ENCODE measurements around the gene ATP10A. TPM values are rescaled to one million over a fixed set of nuclear protein-coding genes. Genes with fewer than 3 reads are reported as not detected.

ATP10A gene
- polyA plus RNA-seq, 3 donors, result 0.71 to 3.9 (median 0.92) TPM

- no peak overlapping the region for H3K27ac Mint-ChIP-seq
- TF ChIP-seq CTCF (IDR thresholded peaks at IDR 0.05), result no peak
- H3K79me2 ChIP-seq (ENCODE audit: insufficient read depth, low read length), result peaks cover 18% of the 10 kb centered on the region
- no peak overlapping the region for H2AFZ ChIP-seq (ENCODE audit: insufficient read depth, low read depth, low read length, poor library complexity, severe bottlenecking)
- DNase-seq, result no peak
- intact Hi-C loops (cut with micrococcal nuclease), result no loop called here
- H3K4me3 Mint-ChIP-seq, result no peak overlapping the region
- no peak overlapping the region for H3K4me2 ChIP-seq (replicated peaks; ENCODE audit: extremely low read depth, low read length, poor library complexity, severe bottlenecking)
- no peaks in the 10 kb centered on the region for H3K36me3 ChIP-seq (replicated peaks in 1 of 2; ENCODE audit: control insufficient read depth in 1 of 2, insufficient read depth in 2 of 2, low read length in 2 of 2)
- H3K9me3 ChIP-seq (replicated peaks in 1 of 2; ENCODE audit: control insufficient read depth in 1 of 2, insufficient read depth in 1 of 2, low read length in 2 of 2), result no peaks in the 10 kb centered on the region
- 100% methylated on average over 1 of the region's 7 CpGs for WGBS (ENCODE audit: insufficient coverage)
- no peak overlapping the region for H3K27ac ChIP-seq (ENCODE audit: low read depth in 1 of 2, low read length in 2 of 2)
- no peaks in the 10 kb centered on the region for H3K27me3 ChIP-seq (ENCODE audit: control insufficient read depth in 2 of 2, insufficient read depth in 2 of 2, low read length in 2 of 2)
- peaks cover 0 to 8% of the 10 kb centered on the region in 2 donors for H3K36me3 Mint-ChIP-seq
- no peak overlapping the region for H3K9ac ChIP-seq (ENCODE audit: insufficient read depth, low read length, poor library complexity, severe bottlenecking)
- H3K9me3 Mint-ChIP-seq, result no peaks in the 10 kb centered on the region
- no peaks in the 10 kb centered on the region for H4K20me1 ChIP-seq (ENCODE audit: insufficient read depth, low read length)
- peaks cover 11% of the 10 kb centered on the region for H3K4me1 Mint-ChIP-seq
- peaks cover 5 to 6% of the 10 kb centered on the region in 2 donors for H3K4me1 ChIP-seq (ENCODE audit: control insufficient read depth in 1 of 2, insufficient read depth in 2 of 2, low read length in 2 of 2)
- H3K4me3 ChIP-seq (replicated peaks in 1 of 3; ENCODE audit: low read depth in 2 of 3, low read length in 3 of 3), result no peak overlapping the region
- H3K27me3 Mint-ChIP-seq (ENCODE audit: low read depth in 3 of 3), result no peaks in the 10 kb centered on the region
These were observed 19.1 kb downstream of the ATP10A start for GRCh38 chr15:25844076-25844475.

GRCh38 chr15:25839638-25840156 lies 23.4 kb downstream of the ATP10A start:
- H3K79me2 ChIP-seq (ENCODE audit: insufficient read depth, low read length), result no peaks in the 10 kb centered on the region
- Mint-ChIP-seq H3K4me3 (no peak overlapping the region), H3K9me3 (no peaks in the 10 kb centered on the region), H3K36me3 (peaks cover 0 to 1% of the 10 kb centered on the region in 2 donors), H3K27me3 (ENCODE audit: low read depth in 3 of 3) (peaks cover 0 to 1% (median 0%) of the 10 kb centered on the region in 3 donors), H3K27ac (peak overlapping the region in 1 of 7 donors; percentile 18), H3K4me1 (peaks cover 5% of the 10 kb centered on the region)
- no peak for TF ChIP-seq CTCF (IDR thresholded peaks at IDR 0.05)
- H3K4me3 ChIP-seq (replicated peaks in 1 of 3; ENCODE audit: low read depth in 2 of 3, low read length in 3 of 3), result no peak overlapping the region
- intact Hi-C loops (cut with micrococcal nuclease), result no loop called here
- H3K4me2 ChIP-seq (replicated peaks; ENCODE audit: extremely low read depth, low read length, poor library complexity, severe bottlenecking), result no peak overlapping the region
- no peaks in the 10 kb centered on the region for H3K4me1 ChIP-seq (ENCODE audit: control insufficient read depth in 1 of 2, insufficient read depth in 2 of 2, low read length in 2 of 2)
- H3K9ac ChIP-seq (ENCODE audit: insufficient read depth, low read length, poor library complexity, severe bottlenecking), result no peak overlapping the region
- no peaks in the 10 kb centered on the region for H3K9me3 ChIP-seq (replicated peaks in 1 of 2; ENCODE audit: control insufficient read depth in 1 of 2, insufficient read depth in 1 of 2, low read length in 2 of 2)
- no peaks in the 10 kb centered on the region for H3K36me3 ChIP-seq (replicated peaks in 1 of 2; ENCODE audit: control insufficient read depth in 1 of 2, insufficient read depth in 2 of 2, low read length in 2 of 2)
- H2AFZ ChIP-seq (ENCODE audit: insufficient read depth, low read depth, low read length, poor library complexity, severe bottlenecking), result no peak overlapping the region
- H3K27me3 ChIP-seq (ENCODE audit: control insufficient read depth in 2 of 2, insufficient read depth in 2 of 2, low read length in 2 of 2), result no peaks in the 10 kb centered on the region
- no peak overlapping the region for H3K27ac ChIP-seq (ENCODE audit: low read depth in 1 of 2, low read length in 2 of 2)
- no peaks in the 10 kb centered on the region for H4K20me1 ChIP-seq (ENCODE audit: insufficient read depth, low read length)
- no peak for DNase-seq
- 100% methylated on average over 5 of the region's 10 CpGs for WGBS (ENCODE audit: insufficient coverage)

Measured in CD14-positive monocyte (primary cell).